Measurements from ENCODE around the gene HSD11B2.
A peak's percentile ranks its signal among the peaks of the same experiment; 100 is the strongest.

HSD11B2 gene

GRCh38 chr16:67397812-67398545, 32.9 kb upstream of the HSD11B2 start:
- H3K4me3 ChIP-seq (ENCODE audit: low read length) = no peak overlapping the region
- no peak for DNase-seq (ENCODE audit: low read depth)
- TF ChIP-seq, protein P1, sequence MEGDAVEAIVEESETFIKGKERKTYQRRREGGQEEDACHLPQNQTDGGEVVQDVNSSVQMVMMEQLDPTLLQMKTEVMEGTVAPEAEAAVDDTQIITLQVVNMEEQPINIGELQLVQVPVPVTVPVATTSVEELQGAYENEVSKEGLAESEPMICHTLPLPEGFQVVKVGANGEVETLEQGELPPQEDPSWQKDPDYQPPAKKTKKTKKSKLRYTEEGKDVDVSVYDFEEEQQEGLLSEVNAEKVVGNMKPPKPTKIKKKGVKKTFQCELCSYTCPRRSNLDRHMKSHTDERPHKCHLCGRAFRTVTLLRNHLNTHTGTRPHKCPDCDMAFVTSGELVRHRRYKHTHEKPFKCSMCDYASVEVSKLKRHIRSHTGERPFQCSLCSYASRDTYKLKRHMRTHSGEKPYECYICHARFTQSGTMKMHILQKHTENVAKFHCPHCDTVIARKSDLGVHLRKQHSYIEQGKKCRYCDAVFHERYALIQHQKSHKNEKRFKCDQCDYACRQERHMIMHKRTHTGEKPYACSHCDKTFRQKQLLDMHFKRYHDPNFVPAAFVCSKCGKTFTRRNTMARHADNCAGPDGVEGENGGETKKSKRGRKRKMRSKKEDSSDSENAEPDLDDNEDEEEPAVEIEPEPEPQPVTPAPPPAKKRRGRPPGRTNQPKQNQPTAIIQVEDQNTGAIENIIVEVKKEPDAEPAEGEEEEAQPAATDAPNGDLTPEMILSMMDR (conservative IDR thresholded peaks at IDR 0.05; ENCODE audit: low read length) = no peak

GRCh38 chr16:67398546-67399217, 32.2 kb upstream of the HSD11B2 start:
- no peak for DNase-seq (ENCODE audit: low read depth)
- H3K4me3 ChIP-seq (ENCODE audit: low read length) = no peak overlapping the region
- TF ChIP-seq, protein P1 (conservative IDR thresholded peaks at IDR 0.05; ENCODE audit: low read length) = no peak

GRCh38 chr16:67399218-67399733, 31.6 kb upstream of the HSD11B2 start:
- no peak overlapping the region for H3K4me3 ChIP-seq (ENCODE audit: low read length)
- DNase-seq (ENCODE audit: low read depth) = no peak
- TF ChIP-seq, protein P1 (conservative IDR thresholded peaks at IDR 0.05; ENCODE audit: low read length) = peak; percentile 56

- H3K4me3 ChIP-seq (ENCODE audit: low read length) = no peak overlapping the region
- no peak for DNase-seq (ENCODE audit: low read depth)
Observed at GRCh38 chr16:67399749-67400704, 30.9 kb upstream of the HSD11B2 start.

GRCh38 chr16:67400901-67401300, 30.0 kb upstream of the HSD11B2 start:
- DNase-seq (ENCODE audit: low read depth) = no peak
- TF ChIP-seq, protein P1 (conservative IDR thresholded peaks at IDR 0.05; ENCODE audit: low read length) = no peak
- H3K4me3 ChIP-seq (ENCODE audit: low read length) = no peak overlapping the region

More at GRCh38 chr16:67399749-67400704, 30.9 kb upstream of the HSD11B2 start:
- TF ChIP-seq, protein P1 (conservative IDR thresholded peaks at IDR 0.05; ENCODE audit: low read length) = no peak

- DNase-seq (ENCODE audit: low read depth) = no peak
- TF ChIP-seq, protein P1 (conservative IDR thresholded peaks at IDR 0.05; ENCODE audit: low read length) = no peak
Observed at GRCh38 chr16:67403976-67404555, 26.9 kb upstream of the HSD11B2 start.

More at GRCh38 chr16:67403976-67404555, 26.9 kb upstream of the HSD11B2 start:
- no peak overlapping the region for H3K4me3 ChIP-seq (ENCODE audit: low read length)

Data from AG10803 (cell line).